Mononuclear cell (primary cell): Measurements from ENCODE around the gene NFASC. TPM values are rescaled to one million over a fixed set of nuclear protein-coding genes. Genes with fewer than 3 reads are reported as not detected.

Experiments
- H3K27me3 ChIP-seq: 2 replicates; pipeline ENCODE4 v1.6.0; 2011; ENCODE audit warnings: low read length, control low read depth; ENCODE audit not compliant: insufficient read depth
- H3K4me1 ChIP-seq: 2 replicates; pipeline ENCODE4 v1.5.1; 2011; ENCODE audit warnings: mild to moderate bottlenecking, low read length, control low read depth; ENCODE audit not compliant: insufficient read depth
- H3K4me3 ChIP-seq: 2 replicates; pipeline ENCODE4 v1.5.1; 2011; ENCODE audit warnings: mild to moderate bottlenecking, low read length, moderate library complexity
- H3K9me3 ChIP-seq: 2 replicates; pipeline ENCODE4 v1.5.1; 2011; ENCODE audit warnings: low read depth, mild to moderate bottlenecking, control low read depth, low read length
- total RNA-seq: library from RNA; depleted of rRNA; stranded (reverse); fragments of >200 nt; gene quantifications from one replicate; pipeline ENCODE4 v1.2.3, GENCODE V29; 2012

Gene NFASC
- total RNA-seq, 1 donor, result under 0.01 TPM

- Histone ChIP-seq H3K4me1 (peaks cover 13% of the 10 kb centered on the region), H3K9me3 (no peaks in the 10 kb centered on the region), H3K4me3 (no peak overlapping the region), H3K27me3 (no peaks in the 10 kb centered on the region)
Observed at GRCh38 chr1:204979891-204980649, 109.4 kb downstream of the NFASC start.

- no peaks in the 10 kb centered on the region for H3K9me3 ChIP-seq
- no peaks in the 10 kb centered on the region for H3K27me3 ChIP-seq
- H3K4me1 ChIP-seq, result peaks cover 5% of the 10 kb centered on the region
- no peak overlapping the region for H3K4me3 ChIP-seq
Observed at GRCh38 chr1:204980840-204981405, 110.3 kb downstream of the NFASC start.

GRCh38 chr1:204983136-204983535, 112.5 kb downstream of the NFASC start:
- Histone ChIP-seq H3K27me3 (no peaks in the 10 kb centered on the region), H3K4me1 (no peaks in the 10 kb centered on the region), H3K9me3 (no peaks in the 10 kb centered on the region), H3K4me3 (no peak overlapping the region)

- Histone ChIP-seq H3K27me3 (no peaks in the 10 kb centered on the region), H3K4me3 (no peak overlapping the region), H3K4me1 (no peaks in the 10 kb centered on the region), H3K9me3 (no peaks in the 10 kb centered on the region)
Observed at GRCh38 chr1:204983881-204984280, 113.2 kb downstream of the NFASC start.

- Histone ChIP-seq H3K4me1 (no peaks in the 10 kb centered on the region), H3K27me3 (no peaks in the 10 kb centered on the region), H3K9me3 (no peaks in the 10 kb centered on the region), H3K4me3 (no peak overlapping the region)
Observed at GRCh38 chr1:204984499-204984898, 113.8 kb downstream of the NFASC start.

GRCh38 chr1:204986181-204986580, 115.5 kb downstream of the NFASC start:
- no peak overlapping the region for H3K4me3 ChIP-seq
- peaks cover 4% of the 10 kb centered on the region for H3K4me1 ChIP-seq
- no peaks in the 10 kb centered on the region for H3K9me3 ChIP-seq
- no peaks in the 10 kb centered on the region for H3K27me3 ChIP-seq

GRCh38 chr1:204987689-204988088, 117.0 kb downstream of the NFASC start:
- Histone ChIP-seq H3K4me3 (no peak overlapping the region), H3K9me3 (no peaks in the 10 kb centered on the region), H3K27me3 (no peaks in the 10 kb centered on the region), H3K4me1 (peaks cover 19% of the 10 kb centered on the region)

GRCh38 chr1:204988196-204988595, 117.5 kb downstream of the NFASC start:
- Histone ChIP-seq H3K27me3 (no peaks in the 10 kb centered on the region), H3K4me3 (no peak overlapping the region), H3K9me3 (no peaks in the 10 kb centered on the region), H3K4me1 (peaks cover 24% of the 10 kb centered on the region)

- peaks cover 30% of the 10 kb centered on the region for H3K4me1 ChIP-seq
- no peaks in the 10 kb centered on the region for H3K9me3 ChIP-seq
- H3K4me3 ChIP-seq, result no peak overlapping the region
- H3K27me3 ChIP-seq, result no peaks in the 10 kb centered on the region
Observed at GRCh38 chr1:204989266-204990058, 118.8 kb downstream of the NFASC start.

- H3K4me3 ChIP-seq, result no peak overlapping the region
- no peaks in the 10 kb centered on the region for H3K27me3 ChIP-seq
- H3K4me1 ChIP-seq, result peaks cover 30% of the 10 kb centered on the region
- H3K9me3 ChIP-seq, result no peaks in the 10 kb centered on the region
Observed at GRCh38 chr1:204990059-204990664, 119.5 kb downstream of the NFASC start.

GRCh38 chr1:204990721-204991341, 120.2 kb downstream of the NFASC start:
- Histone ChIP-seq H3K9me3 (no peaks in the 10 kb centered on the region), H3K4me1 (peaks cover 30% of the 10 kb centered on the region), H3K4me3 (no peak overlapping the region), H3K27me3 (no peaks in the 10 kb centered on the region)

- no peaks in the 10 kb centered on the region for H3K9me3 ChIP-seq
- H3K4me1 ChIP-seq, result peaks cover 30% of the 10 kb centered on the region
Observed at GRCh38 chr1:204991342-204991844, 120.7 kb downstream of the NFASC start.

GRCh38 chr1:204992201-204992997, 121.7 kb downstream of the NFASC start:
- no peaks in the 10 kb centered on the region for H3K9me3 ChIP-seq
- peaks cover 30% of the 10 kb centered on the region for H3K4me1 ChIP-seq
- H3K27me3 ChIP-seq, result no peaks in the 10 kb centered on the region
- H3K4me3 ChIP-seq, result no peak overlapping the region

More at GRCh38 chr1:204991342-204991844, 120.7 kb downstream of the NFASC start:
- Histone ChIP-seq H3K27me3 (no peaks in the 10 kb centered on the region), H3K4me3 (no peak overlapping the region)

GRCh38 chr1:204992998-204993314, 122.3 kb downstream of the NFASC start:
- Histone ChIP-seq H3K4me3 (no peak overlapping the region), H3K9me3 (no peaks in the 10 kb centered on the region), H3K4me1 (peaks cover 30% of the 10 kb centered on the region), H3K27me3 (no peaks in the 10 kb centered on the region)
